ENCODE measurements around the gene CHD9. TPM values are rescaled to one million over a fixed set of nuclear protein-coding genes. Genes with fewer than 3 reads are reported as not detected.

Gene CHD9
- total RNA-seq, 4 donors from 2014 or later = 24.5 to 84.0 (median 48.2) TPM

DNA sequence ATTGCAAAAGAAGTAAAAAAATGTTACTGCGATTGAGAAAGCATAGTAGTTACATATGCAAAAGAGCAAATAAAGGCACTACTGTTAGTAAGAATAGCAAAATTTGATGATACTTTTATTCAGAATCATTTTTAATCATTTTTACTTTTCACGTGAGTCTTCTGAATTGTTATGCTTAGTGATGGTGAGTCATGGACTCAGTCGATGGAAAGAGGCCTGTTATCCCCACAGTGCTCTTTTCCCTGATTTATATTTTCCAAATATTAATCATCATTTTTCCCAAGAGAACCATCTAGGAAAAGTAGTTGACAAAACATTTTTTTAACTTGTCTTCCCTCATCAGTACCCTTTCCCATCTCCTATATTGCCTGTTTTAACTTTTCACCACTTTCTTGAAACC is 181.1 kb downstream of the CHD9 start:
- DNase-seq = no peak
- no peak for ATAC-seq
- H3K36me3 ChIP-seq = peaks cover 3 to 87% of the 10 kb centered on the region in 2 donors
- no peaks in the 10 kb centered on the region for H3K27me3 ChIP-seq
- no peaks in the 10 kb centered on the region for H3K9me3 ChIP-seq
- no peak overlapping the region for H3K4me3 ChIP-seq
- in situ Hi-C loops (cut with MboI; ENCODE audit: low sequenced_read_pairs in 4 of 4) (no loop called here), intact Hi-C loops (cut with DNase I; ENCODE audit: low total_unique reads) (loop anchor here (10.0 kb wide), 1 partner anchor 69 kb away; no protein-coding TSS in a partner anchor)
- TF ChIP-seq, protein P1, sequence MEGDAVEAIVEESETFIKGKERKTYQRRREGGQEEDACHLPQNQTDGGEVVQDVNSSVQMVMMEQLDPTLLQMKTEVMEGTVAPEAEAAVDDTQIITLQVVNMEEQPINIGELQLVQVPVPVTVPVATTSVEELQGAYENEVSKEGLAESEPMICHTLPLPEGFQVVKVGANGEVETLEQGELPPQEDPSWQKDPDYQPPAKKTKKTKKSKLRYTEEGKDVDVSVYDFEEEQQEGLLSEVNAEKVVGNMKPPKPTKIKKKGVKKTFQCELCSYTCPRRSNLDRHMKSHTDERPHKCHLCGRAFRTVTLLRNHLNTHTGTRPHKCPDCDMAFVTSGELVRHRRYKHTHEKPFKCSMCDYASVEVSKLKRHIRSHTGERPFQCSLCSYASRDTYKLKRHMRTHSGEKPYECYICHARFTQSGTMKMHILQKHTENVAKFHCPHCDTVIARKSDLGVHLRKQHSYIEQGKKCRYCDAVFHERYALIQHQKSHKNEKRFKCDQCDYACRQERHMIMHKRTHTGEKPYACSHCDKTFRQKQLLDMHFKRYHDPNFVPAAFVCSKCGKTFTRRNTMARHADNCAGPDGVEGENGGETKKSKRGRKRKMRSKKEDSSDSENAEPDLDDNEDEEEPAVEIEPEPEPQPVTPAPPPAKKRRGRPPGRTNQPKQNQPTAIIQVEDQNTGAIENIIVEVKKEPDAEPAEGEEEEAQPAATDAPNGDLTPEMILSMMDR (IDR thresholded peaks at IDR 0.05 in 4 of 5, conservative IDR thresholded peaks at IDR 0.05 in 1 of 5) = no peak
- TF ChIP-seq POLR2A (IDR thresholded peaks at IDR 0.05) = no peak
- no peaks in the 10 kb centered on the region for H3K4me1 ChIP-seq
- no peak overlapping the region for H3K27ac ChIP-seq

DNA sequence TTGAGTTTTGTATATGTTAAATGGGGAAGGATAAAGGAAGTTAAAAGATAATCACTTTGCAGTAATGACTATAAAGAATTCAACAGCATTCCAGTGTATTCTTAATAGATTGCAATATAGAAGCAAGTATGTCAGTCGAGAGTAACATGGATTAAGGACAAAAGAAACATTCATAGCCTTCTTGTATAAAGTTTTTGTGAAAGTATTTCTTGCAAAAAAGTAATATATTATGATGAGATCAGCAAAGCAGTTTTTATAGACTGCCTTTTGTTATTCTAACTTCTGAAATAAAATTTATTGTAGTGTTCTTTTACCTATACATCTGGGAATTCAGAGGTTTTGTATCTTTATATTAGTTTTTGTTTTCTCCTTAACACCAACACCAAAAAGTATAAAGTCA is 194.5 kb downstream of the CHD9 start:
- intact Hi-C loops (cut with DNase I; ENCODE audit: low total_unique reads) = no loop called here
- no peak for ATAC-seq
- H3K27me3 ChIP-seq = no peaks in the 10 kb centered on the region
- no peak for DNase-seq
- no peaks in the 10 kb centered on the region for H3K9me3 ChIP-seq
- in situ Hi-C loops (cut with MboI; ENCODE audit: low sequenced_read_pairs in 4 of 4) = no loop called here
- no peaks in the 10 kb centered on the region for H3K4me1 ChIP-seq
- H3K27ac ChIP-seq = no peak overlapping the region
- TF ChIP-seq POLR2A (IDR thresholded peaks at IDR 0.05) = no peak
- TF ChIP-seq, protein P1 (IDR thresholded peaks at IDR 0.05 in 4 of 5, conservative IDR thresholded peaks at IDR 0.05 in 1 of 5) = no peak
- no peak overlapping the region for H3K4me3 ChIP-seq
- peaks cover 3 to 71% of the 10 kb centered on the region in 2 donors for H3K36me3 ChIP-seq

DNA sequence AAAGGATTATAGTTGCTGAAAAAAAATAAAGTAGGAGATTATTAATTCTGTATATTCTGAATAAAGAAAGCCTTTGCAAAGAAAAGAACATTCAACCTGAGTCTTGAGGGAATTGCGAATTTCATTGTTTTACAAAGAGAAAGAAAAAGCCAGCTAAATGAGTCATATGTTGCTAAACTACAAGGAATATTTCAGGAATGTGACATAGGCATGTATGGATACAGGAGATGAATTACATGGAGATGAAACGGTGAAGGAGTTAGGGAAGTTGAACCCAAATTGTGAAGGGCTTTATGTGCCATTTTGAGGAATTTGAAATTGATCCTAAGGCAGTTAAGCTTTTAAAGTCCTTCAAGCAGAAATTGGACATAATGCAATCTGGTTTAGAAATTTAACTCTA is 202.2 kb downstream of the CHD9 start:
- no peaks in the 10 kb centered on the region for H3K9me3 ChIP-seq
- in situ Hi-C loops (cut with MboI; ENCODE audit: low sequenced_read_pairs in 4 of 4) = no loop called here
- no peaks in the 10 kb centered on the region for H3K4me1 ChIP-seq
- peaks cover 0 to 66% of the 10 kb centered on the region in 2 donors for H3K36me3 ChIP-seq
- intact Hi-C loops (cut with DNase I; ENCODE audit: low total_unique reads) = no loop called here
- no peak for TF ChIP-seq POLR2A (IDR thresholded peaks at IDR 0.05)
- TF ChIP-seq, protein P1 (IDR thresholded peaks at IDR 0.05 in 4 of 5, conservative IDR thresholded peaks at IDR 0.05 in 1 of 5) = no peak
- no peak overlapping the region for H3K4me3 ChIP-seq
- DNase-seq (no peak), ATAC-seq (no peak)
- no peak overlapping the region for H3K27ac ChIP-seq
- H3K27me3 ChIP-seq = no peaks in the 10 kb centered on the region

DNA sequence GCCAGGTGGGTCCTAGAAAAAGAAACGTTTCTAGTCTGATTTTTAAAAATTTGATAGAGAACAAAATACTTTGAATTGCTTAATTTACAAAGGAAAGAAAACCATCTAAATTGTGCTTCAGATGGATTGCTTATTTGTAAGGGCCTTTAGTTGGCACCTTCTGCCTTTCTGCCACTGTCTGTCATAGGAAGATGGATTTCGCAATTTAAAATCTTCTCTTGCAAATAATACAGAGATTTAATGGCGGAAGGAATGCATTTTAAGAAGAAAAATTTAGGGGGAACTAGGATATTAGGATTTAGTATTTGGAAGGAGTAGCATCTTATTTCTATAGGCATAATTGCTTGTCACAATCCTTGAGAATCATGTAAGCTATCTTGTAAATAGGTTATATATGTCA is 204.0 kb downstream of the CHD9 start:
- Histone ChIP-seq H3K27ac (no peak overlapping the region), H3K27me3 (no peaks in the 10 kb centered on the region), H3K4me1 (no peaks in the 10 kb centered on the region), H3K4me3 (no peak overlapping the region), H3K9me3 (no peaks in the 10 kb centered on the region), H3K36me3 (peaks cover 0 to 71% of the 10 kb centered on the region in 2 donors)
- DNase-seq = no peak
- in situ Hi-C loops (cut with MboI; ENCODE audit: low sequenced_read_pairs in 4 of 4) = no loop called here
- TF ChIP-seq, protein P1 (IDR thresholded peaks at IDR 0.05 in 4 of 5, conservative IDR thresholded peaks at IDR 0.05 in 1 of 5) = no peak
- no peak for TF ChIP-seq POLR2A (IDR thresholded peaks at IDR 0.05)
- intact Hi-C loops (cut with DNase I; ENCODE audit: low total_unique reads) = no loop called here
- no peak for ATAC-seq

DNA sequence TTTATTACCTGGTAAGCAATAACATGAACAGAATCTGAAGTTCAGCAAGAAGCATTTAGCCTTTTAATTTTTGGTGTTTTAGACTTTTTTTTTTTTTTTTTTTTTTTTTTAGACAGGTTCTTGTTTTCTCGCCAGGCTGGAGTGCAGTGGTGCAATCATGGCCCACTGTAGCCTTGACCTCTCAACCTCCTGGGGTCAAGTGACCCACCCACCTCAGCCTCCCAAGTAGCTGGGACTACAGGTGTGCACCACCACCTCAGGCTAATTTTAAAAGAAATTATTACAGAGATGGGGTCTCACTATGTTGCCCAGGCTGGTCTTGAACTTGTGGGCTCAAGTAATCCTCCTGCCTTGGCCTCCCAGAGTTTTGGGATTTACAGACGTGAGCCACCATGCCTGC is 206.5 kb downstream of the CHD9 start:
- Histone ChIP-seq H3K4me1 (no peaks in the 10 kb centered on the region), H3K27ac (no peak overlapping the region), H3K9me3 (no peaks in the 10 kb centered on the region), H3K27me3 (no peaks in the 10 kb centered on the region), H3K4me3 (no peak overlapping the region), H3K36me3 (peaks cover 0 to 53% of the 10 kb centered on the region in 2 donors)
- DNase-seq = no peak
- intact Hi-C loops (cut with DNase I; ENCODE audit: low total_unique reads) = no loop called here
- TF ChIP-seq POLR2A (IDR thresholded peaks at IDR 0.05) = no peak
- TF ChIP-seq, protein P1 (IDR thresholded peaks at IDR 0.05 in 4 of 5, conservative IDR thresholded peaks at IDR 0.05 in 1 of 5) = no peak
- in situ Hi-C loops (cut with MboI; ENCODE audit: low sequenced_read_pairs in 4 of 4) = no loop called here
- ATAC-seq = no peak

All from gastrocnemius medialis (tissue), 4 donors.